Activated T-cell treated with anti-CD3 and anti-CD28 coated beads, Interleukin-2, amount 50 U/mL, for 72 hours (primary cell): Measurements from ENCODE around the gene SLC9A8. TPM values are rescaled to one million over a fixed set of nuclear protein-coding genes. Genes with fewer than 3 reads are reported as not detected.
A peak's percentile ranks its signal among the peaks of the same experiment; 100 is the strongest.

Experiments used
- ATAC-seq, 2 donors: fragments of 150-1000 bp; cut with Tn5 transposase; replicated peaks in 1 of 2; 2 replicates each; pipeline ENCODE4 v1.10.0; 2021; ENCODE audit warnings: moderate library complexity in 2 of 2, mild to moderate bottlenecking in 1 of 2
- DNase-seq, 2 donors: peaks; one replicate each; pipeline ENCODE4 v3.0.0; 2021 to 2022; ENCODE audit warnings: mixed read lengths in 1 of 2
- H3K27ac Mint-ChIP-seq: one replicate; pipeline ENCODE4 v1.8.0; 2022; ENCODE audit warnings: mild to moderate bottlenecking, moderate library complexity, mixed read lengths
- H3K27me3 Mint-ChIP-seq: one replicate; pipeline ENCODE4 v1.8.0; 2022; ENCODE audit warnings: low read depth, mixed read lengths
- H3K36me3 Mint-ChIP-seq, 2 donors: one replicate each; pipeline ENCODE4 v1.8.0; 2022; ENCODE audit warnings: mixed read lengths in 2 of 2, mild to moderate bottlenecking in 1 of 2; ENCODE audit not compliant: insufficient read depth in 2 of 2
- H3K4me1 Mint-ChIP-seq: one replicate; pipeline ENCODE4 v1.8.0; 2022; ENCODE audit warnings: low read depth, mixed read lengths
- H3K4me3 Mint-ChIP-seq, 2 donors: one replicate each; pipeline ENCODE4 v1.8.0; 2022; ENCODE audit warnings: mild to moderate bottlenecking in 2 of 2, mixed read lengths in 2 of 2, moderate library complexity in 2 of 2
- H3K9me3 Mint-ChIP-seq, 2 donors: one replicate each; pipeline ENCODE4 v1.8.0; 2022; ENCODE audit warnings: mixed read lengths in 2 of 2
- total RNA-seq, 2 donors: library from RNA; stranded (reverse); gene quantifications; one replicate each; pipeline ENCODE4 v1.2.3, GENCODE V29; 2022

The SLC9A8 gene
- total RNA-seq, 2 donors from 2014 or later, result 19.0 to 19.9 TPM

- DNase-seq (no peak), ATAC-seq (no peak)
- Mint-ChIP-seq H3K27ac (peak overlapping the region; percentile 40), H3K4me1 (peaks cover 24% of the 10 kb centered on the region), H3K27me3 (no peaks in the 10 kb centered on the region), H3K36me3 (peaks cover 0 to 11% of the 10 kb centered on the region in 2 donors), H3K9me3 (no peaks in the 10 kb centered on the region), H3K4me3 (no peak overlapping the region)
Measured at GRCh38 chr20:49885558-49886332, 73.1 kb downstream of the SLC9A8 start.

GRCh38 chr20:49886571-49887213 is 74.1 kb downstream of the SLC9A8 start:
- no peaks in the 10 kb centered on the region for H3K27me3 Mint-ChIP-seq
- peaks cover 0 to 11% of the 10 kb centered on the region in 2 donors for H3K36me3 Mint-ChIP-seq
- H3K4me1 Mint-ChIP-seq, result peaks cover 28% of the 10 kb centered on the region
- DNase-seq (no peak), ATAC-seq (no peak)
- H3K9me3 Mint-ChIP-seq, result no peaks in the 10 kb centered on the region
- H3K27ac Mint-ChIP-seq, result no peak overlapping the region
- no peak overlapping the region for H3K4me3 Mint-ChIP-seq

DNA sequence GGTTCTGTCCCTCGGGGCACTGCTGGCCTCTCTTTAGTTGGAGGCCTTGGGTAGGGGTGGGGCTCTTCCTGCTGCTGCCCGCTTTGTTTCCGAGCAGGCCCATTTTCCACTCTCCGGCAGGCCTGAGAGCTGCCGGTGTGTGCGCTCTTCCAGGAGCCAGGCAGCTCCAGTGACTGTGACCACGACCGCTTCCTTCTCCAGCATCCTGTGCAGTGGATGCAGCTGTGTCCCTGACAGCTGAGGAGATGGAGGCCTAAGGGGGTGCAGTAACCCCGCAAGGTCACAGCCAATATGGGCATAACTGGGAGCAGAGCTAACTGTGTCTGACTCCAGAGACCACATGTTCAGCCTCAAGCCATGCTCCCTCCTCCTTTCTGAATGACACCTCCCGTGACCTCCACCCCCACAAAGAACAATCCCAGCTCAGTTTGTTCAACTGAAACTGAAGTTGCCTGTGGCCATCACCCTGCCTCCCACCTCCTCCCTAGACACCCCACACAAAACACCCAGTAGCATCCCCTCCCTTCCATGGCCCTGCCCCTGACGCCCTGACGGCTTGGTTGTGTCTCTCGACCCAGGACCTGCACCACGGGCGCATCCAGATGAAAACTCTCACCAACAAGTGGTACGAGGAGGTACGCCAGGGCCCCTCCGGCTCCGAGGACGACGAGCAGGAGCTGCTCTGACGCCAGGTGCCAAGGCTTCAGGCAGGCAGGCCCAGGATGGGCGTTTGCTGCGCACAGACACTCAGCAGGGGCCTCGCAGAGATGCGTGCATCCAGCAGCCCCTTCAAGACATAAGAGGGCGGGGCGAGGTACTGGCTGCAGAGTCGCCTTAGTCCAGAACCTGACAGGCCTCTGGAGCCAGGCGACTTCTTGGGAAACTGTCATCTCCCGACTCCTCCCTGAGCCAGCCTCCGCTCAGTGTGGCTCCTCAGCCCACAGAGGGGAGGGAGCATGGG is 74.9 kb downstream of the SLC9A8 start:
- H3K4me3 Mint-ChIP-seq, result no peak overlapping the region
- DNase-seq, result no peak
- H3K4me1 Mint-ChIP-seq, result peaks cover 36% of the 10 kb centered on the region
- peaks cover 0 to 9% of the 10 kb centered on the region in 2 donors for H3K36me3 Mint-ChIP-seq
- ATAC-seq, result peak in 1 of 2 donors; percentile 13
- no peak overlapping the region for H3K27ac Mint-ChIP-seq
- no peaks in the 10 kb centered on the region for H3K27me3 Mint-ChIP-seq
- H3K9me3 Mint-ChIP-seq, result no peaks in the 10 kb centered on the region

DNA sequence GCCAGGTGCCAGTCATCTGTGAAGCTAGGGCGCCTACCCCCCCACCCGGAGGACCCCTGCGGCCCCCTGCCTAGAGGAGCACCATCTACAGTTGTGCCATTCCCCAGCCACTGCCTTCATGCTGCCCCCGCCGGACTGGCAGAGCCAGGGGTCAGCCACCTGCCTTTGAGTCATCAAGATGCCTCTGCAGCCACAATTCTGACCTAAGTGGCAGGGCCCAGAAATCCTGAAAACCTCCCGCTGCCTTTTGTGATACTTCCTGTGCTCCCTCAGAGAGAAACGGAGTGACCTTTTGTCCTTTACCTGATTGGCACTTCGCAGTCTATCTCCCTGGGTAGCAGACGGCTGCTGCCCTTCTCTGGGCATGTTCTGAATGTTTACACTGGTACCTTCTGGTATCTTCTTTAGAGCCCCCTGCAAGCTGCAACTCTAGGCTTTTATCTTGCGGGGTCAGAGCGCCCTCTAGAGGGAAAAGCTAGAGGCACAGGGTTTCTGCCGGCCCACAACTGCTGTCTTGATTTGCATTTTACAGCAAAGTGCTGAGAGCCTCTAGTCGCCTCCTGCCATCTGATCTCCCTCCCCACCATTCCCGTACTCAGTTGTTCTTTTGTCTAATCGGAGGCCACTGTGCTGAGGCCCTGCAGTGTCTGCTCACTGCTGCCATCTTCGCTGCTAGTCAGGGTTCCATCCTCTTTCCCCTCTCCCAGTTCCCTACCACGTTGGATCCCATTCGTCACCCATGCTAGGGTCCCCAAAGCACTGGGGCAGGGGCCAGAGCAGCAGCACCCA is 75.8 kb downstream of the SLC9A8 start:
- ATAC-seq, result peak; percentile 39 to 42
- peaks cover 0 to 9% of the 10 kb centered on the region in 2 donors for H3K36me3 Mint-ChIP-seq
- peak overlapping the region; percentile 72 for H3K27ac Mint-ChIP-seq
- H3K9me3 Mint-ChIP-seq, result no peaks in the 10 kb centered on the region
- no peak overlapping the region for H3K4me3 Mint-ChIP-seq
- peaks cover 45% of the 10 kb centered on the region for H3K4me1 Mint-ChIP-seq
- peak; percentile 52 to 75 for DNase-seq
- no peaks in the 10 kb centered on the region for H3K27me3 Mint-ChIP-seq

- peaks cover 1 to 9% of the 10 kb centered on the region in 2 donors for H3K36me3 Mint-ChIP-seq
- H3K27me3 Mint-ChIP-seq, result no peaks in the 10 kb centered on the region
- peaks cover 0 to 1% of the 10 kb centered on the region in 2 donors for H3K9me3 Mint-ChIP-seq
- peak overlapping the region; percentile 24 for H3K27ac Mint-ChIP-seq
- H3K4me3 Mint-ChIP-seq, result no peak overlapping the region
- ATAC-seq (no peak), DNase-seq (no peak)
- peaks cover 54% of the 10 kb centered on the region for H3K4me1 Mint-ChIP-seq
Measured at GRCh38 chr20:49889001-49889934, 76.6 kb downstream of the SLC9A8 start.

DNA sequence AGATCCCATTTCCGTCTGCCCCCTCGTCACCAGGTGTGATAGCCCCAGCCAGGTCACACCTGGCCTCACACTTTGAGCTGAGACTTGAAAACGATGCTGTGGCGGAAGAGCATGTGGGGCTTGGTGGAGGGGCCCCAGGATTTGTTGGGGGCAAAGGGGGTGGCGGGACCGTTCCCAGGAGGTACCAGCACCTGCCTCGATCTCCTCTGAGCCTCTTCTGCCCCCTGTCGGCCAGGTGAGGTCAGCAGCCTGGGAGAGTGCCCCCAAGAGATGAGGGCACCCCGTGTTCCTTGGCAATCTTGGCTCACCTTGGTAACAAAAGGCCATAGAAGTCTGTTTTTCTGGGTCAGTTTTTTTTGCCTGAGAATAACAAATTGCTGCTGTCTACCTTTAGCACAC is 77.3 kb downstream of the SLC9A8 start:
- DNase-seq (no peak), ATAC-seq (no peak)
- H3K4me3 Mint-ChIP-seq, result no peak overlapping the region
- H3K9me3 Mint-ChIP-seq, result peaks cover 0 to 2% of the 10 kb centered on the region in 2 donors
- H3K27me3 Mint-ChIP-seq, result no peaks in the 10 kb centered on the region
- H3K36me3 Mint-ChIP-seq, result peaks cover 2 to 9% of the 10 kb centered on the region in 2 donors
- peaks cover 60% of the 10 kb centered on the region for H3K4me1 Mint-ChIP-seq
- H3K27ac Mint-ChIP-seq, result peak overlapping the region; percentile 24

DNA sequence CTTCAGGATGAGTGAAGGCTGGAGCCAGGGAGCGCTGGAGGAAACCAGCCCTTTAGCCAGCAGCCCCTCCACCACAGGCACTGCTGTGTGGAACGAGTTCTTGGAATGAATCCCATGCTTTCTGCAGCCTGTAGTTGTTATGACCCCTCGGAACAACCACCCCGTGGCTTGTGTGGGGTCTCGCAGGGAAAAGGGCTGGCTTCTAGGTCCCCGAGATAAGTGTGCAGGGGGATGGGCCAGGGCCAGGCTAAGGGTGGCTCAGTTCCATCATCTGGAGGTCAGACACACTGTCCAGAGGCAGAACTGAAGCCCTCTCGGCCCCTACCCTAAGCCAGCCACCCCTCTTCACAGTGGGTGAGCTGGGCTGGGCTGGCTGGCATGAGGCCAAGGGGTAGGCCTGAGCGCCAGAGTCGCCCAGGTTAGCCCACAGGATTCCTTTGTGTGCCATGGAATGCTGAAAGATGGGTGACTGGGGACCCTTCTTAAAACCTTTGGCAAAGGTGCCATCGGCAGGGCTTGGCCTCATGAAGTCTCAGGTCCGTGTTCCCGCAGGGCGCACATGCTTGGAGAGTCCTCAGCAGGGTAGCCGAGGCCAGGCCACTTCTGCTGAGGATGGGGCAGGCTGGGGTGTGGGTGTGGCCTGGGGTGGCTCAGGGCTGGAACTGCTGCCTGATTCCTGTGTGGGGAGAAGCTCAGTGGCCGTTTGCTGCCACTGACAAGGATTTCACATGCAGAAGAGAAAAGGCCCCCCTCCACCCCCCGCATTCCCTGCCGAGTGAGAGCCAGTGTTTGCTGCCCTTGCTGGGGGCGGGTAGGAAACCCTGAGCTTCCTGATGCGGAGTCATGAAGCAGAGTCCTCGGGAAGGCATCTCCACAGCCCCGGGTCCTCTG is 78.1 kb downstream of the SLC9A8 start:
- H3K4me1 Mint-ChIP-seq, result peaks cover 62% of the 10 kb centered on the region

GRCh38 chr20:49891476-49892110 is 79.0 kb downstream of the SLC9A8 start:
- peak overlapping the region; percentile 95 for H3K27ac Mint-ChIP-seq

More for the DNA sequence above, 78.1 kb downstream of the SLC9A8 start:
- H3K4me3 Mint-ChIP-seq, result no peak overlapping the region
- peaks cover 2 to 9% of the 10 kb centered on the region in 2 donors for H3K36me3 Mint-ChIP-seq
- ATAC-seq (no peak), DNase-seq (no peak)
- peaks cover 0 to 2% of the 10 kb centered on the region in 2 donors for H3K9me3 Mint-ChIP-seq
- H3K27ac Mint-ChIP-seq, result no peak overlapping the region
- no peaks in the 10 kb centered on the region for H3K27me3 Mint-ChIP-seq

DNA sequence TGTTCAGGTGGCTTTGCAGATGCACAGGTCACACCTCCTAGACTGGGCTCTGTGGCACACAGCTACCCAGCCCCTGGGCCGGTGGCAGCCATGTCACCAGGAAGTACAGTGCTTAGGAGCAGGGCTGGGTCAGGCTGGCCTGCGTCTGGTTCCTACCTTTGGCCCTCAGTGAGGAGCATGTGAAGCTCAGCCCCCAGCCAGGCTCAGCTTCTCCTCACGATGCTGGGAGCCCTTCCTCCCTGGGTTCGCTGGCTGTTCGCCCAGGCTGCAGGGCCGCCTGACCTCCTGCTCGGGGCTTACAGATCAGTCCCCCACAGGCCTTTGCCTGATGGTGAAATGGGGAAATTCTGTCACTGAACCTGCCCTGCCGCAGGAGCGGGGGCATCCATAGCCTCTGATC is 79.6 kb downstream of the SLC9A8 start:
- H3K27ac Mint-ChIP-seq, result peak overlapping the region; percentile 96
- peak overlapping the region in 1 of 2 donors; percentile 81 for H3K4me3 Mint-ChIP-seq
- peaks cover 54% of the 10 kb centered on the region for H3K4me1 Mint-ChIP-seq
- peaks cover 0 to 2% of the 10 kb centered on the region in 2 donors for H3K9me3 Mint-ChIP-seq
- DNase-seq, result no peak
- ATAC-seq, result no peak
- no peaks in the 10 kb centered on the region for H3K27me3 Mint-ChIP-seq
- H3K36me3 Mint-ChIP-seq, result peaks cover 2 to 9% of the 10 kb centered on the region in 2 donors

More at GRCh38 chr20:49891476-49892110, 79.0 kb downstream of the SLC9A8 start:
- Mint-ChIP-seq H3K4me3 (peak overlapping the region; percentile 24 to 49), H3K4me1 (peaks cover 57% of the 10 kb centered on the region), H3K36me3 (peaks cover 2 to 9% of the 10 kb centered on the region in 2 donors), H3K9me3 (peaks cover 0 to 2% of the 10 kb centered on the region in 2 donors), H3K27me3 (no peaks in the 10 kb centered on the region)
- DNase-seq (no peak), ATAC-seq (peak; percentile 33 to 46)

DNA sequence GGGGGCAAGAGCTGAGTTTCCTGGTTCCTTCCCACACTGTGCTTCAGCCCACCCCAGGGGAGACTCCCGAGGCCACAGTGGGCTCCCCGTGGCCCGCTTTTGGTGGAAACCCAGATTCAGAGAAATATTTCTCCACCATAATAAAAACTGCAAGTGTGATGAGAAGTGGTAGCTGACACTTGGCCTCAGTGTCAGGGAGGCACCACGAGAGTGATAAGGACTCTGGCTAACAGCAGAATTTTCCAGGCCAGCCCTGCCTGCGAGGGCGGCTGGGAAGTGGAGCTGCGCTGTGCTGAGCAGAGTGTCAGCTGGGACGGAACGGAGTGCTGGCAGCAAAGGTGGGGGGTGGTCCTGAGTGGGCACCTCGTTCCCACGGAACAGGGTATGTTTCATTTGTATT is 80.2 kb downstream of the SLC9A8 start:
- no peak for ATAC-seq
- Mint-ChIP-seq H3K27ac (peak overlapping the region; percentile 96), H3K4me1 (peaks cover 49% of the 10 kb centered on the region), H3K4me3 (peak overlapping the region; percentile 46 to 81), H3K36me3 (peaks cover 2 to 9% of the 10 kb centered on the region in 2 donors), H3K9me3 (peaks cover 0 to 2% of the 10 kb centered on the region in 2 donors), H3K27me3 (no peaks in the 10 kb centered on the region)
- no peak for DNase-seq
